ENCODE measurements around the gene UBE2O.
A peak's percentile ranks its signal among the peaks of the same experiment; 100 is the strongest.

DNA sequence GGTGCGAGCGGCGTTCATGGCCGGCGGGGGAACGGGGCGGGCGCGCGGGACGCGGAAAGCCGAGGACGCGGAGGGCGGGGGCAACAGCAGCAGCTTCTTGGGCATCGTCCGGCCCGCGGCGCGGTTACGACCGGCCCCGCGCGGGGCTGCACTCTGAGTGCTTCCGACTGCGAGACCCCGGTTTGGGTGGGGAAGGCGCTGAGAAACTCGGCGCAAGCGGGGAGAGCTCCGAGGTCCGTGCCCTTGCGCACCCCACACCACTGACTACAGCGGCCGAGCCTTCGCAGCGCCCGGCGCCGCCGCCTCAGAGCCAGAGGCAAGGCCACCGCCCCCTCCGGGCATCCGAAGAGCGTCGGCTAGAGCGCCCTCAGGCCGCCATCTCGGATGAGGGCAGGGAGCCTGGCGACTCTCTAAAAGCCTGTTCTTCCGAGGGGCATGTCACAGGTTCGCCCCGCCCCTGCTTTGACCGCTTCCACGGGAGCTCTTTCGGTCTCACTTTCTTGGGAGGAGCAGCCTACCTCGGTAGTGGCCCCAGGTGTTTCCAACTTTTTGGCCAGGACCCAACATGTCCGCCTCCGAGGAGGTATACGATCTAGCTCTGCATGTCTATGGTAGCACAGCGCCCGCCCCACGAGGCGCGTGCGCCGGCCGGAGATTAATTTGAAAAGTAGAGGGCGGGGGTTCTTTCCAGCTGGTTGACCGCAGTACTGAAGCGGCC, 99.2 kb downstream of the UBE2O start, which contains the start of gene PRPSAP1:
- TF ChIP-seq, protein P1, sequence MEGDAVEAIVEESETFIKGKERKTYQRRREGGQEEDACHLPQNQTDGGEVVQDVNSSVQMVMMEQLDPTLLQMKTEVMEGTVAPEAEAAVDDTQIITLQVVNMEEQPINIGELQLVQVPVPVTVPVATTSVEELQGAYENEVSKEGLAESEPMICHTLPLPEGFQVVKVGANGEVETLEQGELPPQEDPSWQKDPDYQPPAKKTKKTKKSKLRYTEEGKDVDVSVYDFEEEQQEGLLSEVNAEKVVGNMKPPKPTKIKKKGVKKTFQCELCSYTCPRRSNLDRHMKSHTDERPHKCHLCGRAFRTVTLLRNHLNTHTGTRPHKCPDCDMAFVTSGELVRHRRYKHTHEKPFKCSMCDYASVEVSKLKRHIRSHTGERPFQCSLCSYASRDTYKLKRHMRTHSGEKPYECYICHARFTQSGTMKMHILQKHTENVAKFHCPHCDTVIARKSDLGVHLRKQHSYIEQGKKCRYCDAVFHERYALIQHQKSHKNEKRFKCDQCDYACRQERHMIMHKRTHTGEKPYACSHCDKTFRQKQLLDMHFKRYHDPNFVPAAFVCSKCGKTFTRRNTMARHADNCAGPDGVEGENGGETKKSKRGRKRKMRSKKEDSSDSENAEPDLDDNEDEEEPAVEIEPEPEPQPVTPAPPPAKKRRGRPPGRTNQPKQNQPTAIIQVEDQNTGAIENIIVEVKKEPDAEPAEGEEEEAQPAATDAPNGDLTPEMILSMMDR (conservative IDR thresholded peaks at IDR 0.05) = no peak
- TF ChIP-seq ZFX (IDR thresholded peaks at IDR 0.05) = peak; percentile 74

Data from C4-2B (cell line).